ENCODE data around the gene ERBIN. TPM values are rescaled to one million over a fixed set of nuclear protein-coding genes. Genes with fewer than 3 reads are reported as not detected.

The ERBIN gene
- total RNA-seq, 4 donors from 2014 or later = 54.9 to 134 (median 109) TPM

GRCh38 chr5:66089384-66089783 is 163.0 kb downstream of the ERBIN start:
- TF ChIP-seq POLR2AphosphoS5 (IDR thresholded peaks at IDR 0.05) = no peak
- TF ChIP-seq POLR2A (IDR thresholded peaks at IDR 0.05) = no peak
- no peak for TF ChIP-seq EP300 (IDR thresholded peaks at IDR 0.05; ENCODE audit: low read depth)
- no peak for TF ChIP-seq CTCF (IDR thresholded peaks at IDR 0.05)
- intact Hi-C loops (cut with DNase I; ENCODE audit: low total_unique reads) (no loop called here), in situ Hi-C loops (cut with MboI; ENCODE audit: low pct_ligation_motif_present in 1 of 4, low pct_unique_long_range_greater_than_20kb in 1 of 4, low sequenced_read_pairs in 3 of 4) (no loop called here)
- Histone ChIP-seq H3K9me3 (peaks cover 10 to 13% of the 10 kb centered on the region in 2 donors), H3K4me1 (no peaks in the 10 kb centered on the region), H3K27ac (no peak overlapping the region), H3K4me3 (no peak overlapping the region), H3K36me3 (peaks cover 0 to 27% (median 1%) of the 10 kb centered on the region in 4 donors), H3K27me3 (no peaks in the 10 kb centered on the region)
- 96 to 100% methylated on average over 2 of the region's 2 CpGs for WGBS, 2 donors (ENCODE audit: low coverage in 1 of 2)
- DNase-seq = no peak

GRCh38 chr5:66100851-66101250 is 174.5 kb downstream of the ERBIN start:
- DNase-seq = no peak
- H3K4me3 ChIP-seq = no peak overlapping the region
- WGBS, 2 donors (ENCODE audit: low coverage in 1 of 2) = 100% methylated on average over 2 of the region's 2 CpGs; no CpG with 5 or more reads in 1 of the 2 donors
- H3K27me3 ChIP-seq = no peaks in the 10 kb centered on the region
- no peak for TF ChIP-seq CTCF (IDR thresholded peaks at IDR 0.05)
- intact Hi-C loops (cut with DNase I; ENCODE audit: low total_unique reads) (no loop called here), in situ Hi-C loops (cut with MboI; ENCODE audit: low pct_ligation_motif_present in 1 of 4, low pct_unique_long_range_greater_than_20kb in 1 of 4, low sequenced_read_pairs in 3 of 4) (no loop called here)
- peaks cover 43 to 49% of the 10 kb centered on the region in 2 donors for H3K9me3 ChIP-seq
- no peak overlapping the region for H3K27ac ChIP-seq
- no peaks in the 10 kb centered on the region for H3K4me1 ChIP-seq
- no peaks in the 10 kb centered on the region for H3K36me3 ChIP-seq

GRCh38 chr5:66113160-66113559 is 186.8 kb downstream of the ERBIN start:
- Histone ChIP-seq H3K4me3 (no peak overlapping the region), H3K27me3 (no peaks in the 10 kb centered on the region), H3K27ac (no peak overlapping the region), H3K36me3 (no peaks in the 10 kb centered on the region), H3K4me1 (no peaks in the 10 kb centered on the region), H3K9me3 (peaks cover 26 to 32% of the 10 kb centered on the region in 2 donors)
- DNase-seq = no peak
- WGBS, 2 donors (ENCODE audit: low coverage in 1 of 2) = 81 to 87% methylated on average over 2 of the region's 2 CpGs
- in situ Hi-C loops (cut with MboI; ENCODE audit: low pct_ligation_motif_present in 1 of 4, low pct_unique_long_range_greater_than_20kb in 1 of 4, low sequenced_read_pairs in 3 of 4) = no loop called here
- intact Hi-C loops (cut with DNase I; ENCODE audit: low total_unique reads) = no loop called here
- TF ChIP-seq CTCF (IDR thresholded peaks at IDR 0.05) = no peak

- H3K27ac ChIP-seq = no peak overlapping the region
- no peak for DNase-seq
- 84 to 89% methylated on average over 4 of the region's 4 CpGs for WGBS, 2 donors (ENCODE audit: low coverage in 1 of 2)
- H3K4me3 ChIP-seq = no peak overlapping the region
- TF ChIP-seq EP300 (IDR thresholded peaks at IDR 0.05; ENCODE audit: low read depth) (no peak), CTCF (IDR thresholded peaks at IDR 0.05) (no peak), POLR2A (IDR thresholded peaks at IDR 0.05) (no peak), POLR2AphosphoS5 (IDR thresholded peaks at IDR 0.05) (no peak)
- no peaks in the 10 kb centered on the region for H3K9me3 ChIP-seq
- H3K4me1 ChIP-seq = no peaks in the 10 kb centered on the region
- intact Hi-C loops (cut with DNase I; ENCODE audit: low total_unique reads) = no loop called here
- H3K36me3 ChIP-seq = no peaks in the 10 kb centered on the region
- no peaks in the 10 kb centered on the region for H3K27me3 ChIP-seq
- in situ Hi-C loops (cut with MboI; ENCODE audit: low pct_ligation_motif_present in 1 of 4, low pct_unique_long_range_greater_than_20kb in 1 of 4, low sequenced_read_pairs in 3 of 4) = no loop called here
These were observed 191.9 kb downstream of the ERBIN start for GRCh38 chr5:66118304-66118703.
